GM23338 (cell line): ENCODE measurements around the gene DPP10.

ENCODE experiments used
- EZH2 ChIP-seq: fragments of 200-600 bp; sonication (generic); IDR thresholded peaks from one replicate; pipeline ENCODE4 v1.8.0; 2017; ENCODE audit warnings: antibody characterized with exemption, mild to moderate bottlenecking, low read depth; ENCODE audit not compliant: unreplicated experiment
- EZH2phosphoT487 ChIP-seq: fragments of 200-600 bp; sonication (generic); IDR thresholded peaks from one replicate; pipeline ENCODE4 v1.8.1; 2018; ENCODE audit warnings: antibody characterized with exemption; ENCODE audit not compliant: unreplicated experiment
- JUNB ChIP-seq: IDR thresholded peaks from one replicate; pipeline ENCODE4 v1.6.1; 2016; ENCODE audit warnings: antibody characterized with exemption; ENCODE audit not compliant: unreplicated experiment
- POLR2AphosphoS5 ChIP-seq: IDR thresholded peaks from 2 replicates; pipeline ENCODE4 v1.6.1; 2016; ENCODE audit warnings: antibody characterized with exemption, low read depth
- REST ChIP-seq: IDR thresholded peaks from one replicate; pipeline ENCODE4 v1.6.1; 2018; ENCODE audit warnings: antibody characterized with exemption; ENCODE audit not compliant: unreplicated experiment
- ZNF114 ChIP-seq: fragments of 250-450 bp; sonication (Bioruptor Pico); IDR thresholded peaks from 2 replicates; pipeline ENCODE4 v1.5.0; 2020; ENCODE audit warnings: mild to moderate bottlenecking, moderate library complexity
- ZNF331 ChIP-seq: fragments of 250-450 bp; sonication (Bioruptor Pico); IDR thresholded peaks from 2 replicates; pipeline ENCODE4 v1.5.0; 2020; ENCODE audit warnings: low read depth, mild to moderate bottlenecking, moderate library complexity
- TF ChIP-seq, protein P1 (sequence below), 2 experiments: fragments of 200-600 bp in 1 of 2; sonication (generic) in 1 of 2; conservative IDR thresholded peaks; 2 replicates each; pipeline versions ENCODE4 v1.5.1 to v1.6.1; 2016 to 2017; ENCODE audit warnings: antibody characterized with exemption in 2 of 2, low read depth in 2 of 2, mild to moderate bottlenecking in 2 of 2, moderate library complexity in 1 of 2

DNA sequence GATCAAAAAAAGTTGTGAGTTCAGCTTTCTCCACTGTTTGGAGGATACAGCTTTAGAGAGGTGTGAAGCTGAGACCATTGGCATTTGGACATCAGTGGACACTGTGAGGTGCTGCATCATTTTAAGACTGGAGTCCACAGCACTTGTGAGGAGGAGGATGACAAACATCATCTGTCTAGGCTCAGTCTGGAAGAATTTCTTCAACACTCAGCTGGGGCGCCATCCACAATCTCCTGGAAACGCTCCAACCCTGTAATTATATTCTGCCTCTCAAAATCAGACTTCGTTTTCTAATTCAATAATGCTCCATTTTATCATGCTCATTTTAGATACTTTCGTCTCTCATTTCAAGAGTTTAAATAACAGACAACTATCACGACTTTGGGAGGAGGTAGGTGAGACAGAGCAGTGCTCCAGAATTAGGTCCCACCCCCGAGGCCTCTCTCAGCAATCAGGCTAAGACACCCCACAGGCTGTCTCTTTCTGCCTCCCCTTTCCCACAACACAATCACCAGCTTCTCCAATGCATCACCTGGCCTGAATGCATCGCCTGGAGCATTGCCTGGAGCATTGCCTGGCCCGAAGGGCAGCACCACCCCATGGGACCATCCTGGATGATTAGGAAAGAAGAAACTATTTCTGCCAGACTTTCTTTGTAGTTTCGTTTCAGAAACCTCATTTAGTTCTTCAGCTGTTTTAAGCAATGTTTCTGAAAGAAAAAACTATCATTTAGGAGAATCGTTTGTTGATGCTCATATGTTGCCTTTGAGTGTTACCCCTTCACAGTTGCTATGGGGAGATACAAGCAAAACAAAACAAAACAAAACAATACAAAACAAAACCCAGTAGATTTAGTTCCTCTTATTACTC is 37.0 kb upstream of the DPP10 start:
- TF ChIP-seq, protein P1, sequence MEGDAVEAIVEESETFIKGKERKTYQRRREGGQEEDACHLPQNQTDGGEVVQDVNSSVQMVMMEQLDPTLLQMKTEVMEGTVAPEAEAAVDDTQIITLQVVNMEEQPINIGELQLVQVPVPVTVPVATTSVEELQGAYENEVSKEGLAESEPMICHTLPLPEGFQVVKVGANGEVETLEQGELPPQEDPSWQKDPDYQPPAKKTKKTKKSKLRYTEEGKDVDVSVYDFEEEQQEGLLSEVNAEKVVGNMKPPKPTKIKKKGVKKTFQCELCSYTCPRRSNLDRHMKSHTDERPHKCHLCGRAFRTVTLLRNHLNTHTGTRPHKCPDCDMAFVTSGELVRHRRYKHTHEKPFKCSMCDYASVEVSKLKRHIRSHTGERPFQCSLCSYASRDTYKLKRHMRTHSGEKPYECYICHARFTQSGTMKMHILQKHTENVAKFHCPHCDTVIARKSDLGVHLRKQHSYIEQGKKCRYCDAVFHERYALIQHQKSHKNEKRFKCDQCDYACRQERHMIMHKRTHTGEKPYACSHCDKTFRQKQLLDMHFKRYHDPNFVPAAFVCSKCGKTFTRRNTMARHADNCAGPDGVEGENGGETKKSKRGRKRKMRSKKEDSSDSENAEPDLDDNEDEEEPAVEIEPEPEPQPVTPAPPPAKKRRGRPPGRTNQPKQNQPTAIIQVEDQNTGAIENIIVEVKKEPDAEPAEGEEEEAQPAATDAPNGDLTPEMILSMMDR (conservative IDR thresholded peaks at IDR 0.05; ENCODE audit: low read depth in 2 of 2) = no peak
- TF ChIP-seq EZH2 (no peak), JUNB (no peak), POLR2AphosphoS5 (no peak), ZNF114 (CRISPR knock-in tag) (no peak), ZNF331 (CRISPR knock-in tag) (no peak), REST (no peak), EZH2phosphoT487 (no peak)
